ACC112 (cell line): ENCODE results near the gene HSPA4.

ENCODE experiments used
- H2AFZ ChIP-seq: fragments of 200-600 bp; sonication (generic); one replicate; pipeline ENCODE4 v1.6.0; 2017; ENCODE audit warnings: antibody characterized with exemption, low read length; ENCODE audit not compliant: unreplicated experiment
- H3K27ac ChIP-seq: fragments of 200-600 bp; sonication (generic); 2 replicates; pipeline ENCODE4 v1.5.1; 2014; ENCODE audit warnings: low read depth, mild to moderate bottlenecking, antibody characterized with exemption, low read length, moderate library complexity
- H3K27me3 ChIP-seq: fragments of 200-600 bp; sonication (generic); 2 replicates; pipeline ENCODE4 v1.6.1; 2014; ENCODE audit warnings: mild to moderate bottlenecking, antibody characterized with exemption, low read length, moderate library complexity, mixed read lengths; ENCODE audit not compliant: insufficient read depth
- H3K36me3 ChIP-seq: fragments of 200-600 bp; sonication (generic); 2 replicates; pipeline ENCODE4 v1.6.1; 2016; ENCODE audit warnings: mild to moderate bottlenecking, antibody characterized with exemption, low read length, moderate library complexity, mixed read lengths; ENCODE audit not compliant: insufficient read depth
- H3K4me1 ChIP-seq: fragments of 200-600 bp; sonication (generic); one replicate; pipeline ENCODE4 v1.6.1; 2016; ENCODE audit warnings: low read length, mixed read lengths; ENCODE audit not compliant: insufficient read depth, unreplicated experiment, control insufficient read depth
- H3K4me3 ChIP-seq: fragments of 200-600 bp; sonication (generic); 2 replicates; pipeline ENCODE4 v1.5.1; 2014; ENCODE audit warnings: mild to moderate bottlenecking, low read depth, low read length
- H3K79me2 ChIP-seq: fragments of 200-600 bp; sonication (generic); one replicate; pipeline ENCODE4 v1.6.0; 2016; ENCODE audit warnings: low read length; ENCODE audit not compliant: control insufficient read depth, unreplicated experiment, insufficient read depth

The HSPA4 gene

DNA sequence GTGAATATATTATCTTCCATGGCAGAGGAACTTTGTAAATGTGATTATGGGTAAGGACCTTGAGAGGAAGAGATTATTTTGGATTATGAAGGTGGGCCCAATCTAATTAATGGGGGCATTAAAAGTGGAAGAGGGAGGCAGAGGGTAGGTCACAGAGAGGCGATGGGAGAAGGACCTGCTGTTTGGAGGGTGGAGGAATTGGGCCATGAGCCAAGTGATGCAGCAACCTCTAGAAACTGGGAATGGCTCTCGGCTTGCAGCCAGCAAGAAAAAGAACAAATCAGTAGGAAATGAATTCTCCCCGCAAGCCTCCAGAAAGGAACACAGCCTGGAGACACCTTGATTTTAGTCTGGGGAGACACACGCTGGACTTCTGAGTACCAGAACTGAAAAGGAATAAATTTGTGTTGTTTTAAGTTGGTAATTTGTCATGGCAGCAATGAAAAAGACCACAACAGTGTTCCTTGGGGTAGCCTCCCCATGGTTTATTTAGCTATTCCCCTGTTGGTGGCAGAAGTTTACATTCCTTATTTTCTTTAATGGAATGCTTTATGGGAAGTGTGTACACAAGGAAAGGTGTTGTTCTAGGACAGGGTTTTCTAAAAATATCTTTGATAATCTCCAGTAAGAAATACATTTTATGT is 103.6 kb downstream of the HSPA4 start:
- H3K36me3 ChIP-seq: no peaks in the 10 kb centered on the region
- H3K27ac ChIP-seq: no peak overlapping the region
- no peaks in the 10 kb centered on the region for H3K4me1 ChIP-seq
- no peak overlapping the region for H2AFZ ChIP-seq
- H3K4me3 ChIP-seq: no peak overlapping the region
- H3K79me2 ChIP-seq: no peaks in the 10 kb centered on the region
- peaks cover 35% of the 10 kb centered on the region for H3K27me3 ChIP-seq
